Colon (tissue), 2 donors: ENCODE data around the gene TBX15.

Experiments
- FAIRE-seq: peaks from 2 replicates; lab custom pipeline; 2012; peaks lifted over from hg19 to GRCh38; lab: Jason Lieb, UNC
- donor health status: control.
- donor health status: control.

TBX15 gene

GRCh38 chr1:118890851-118891384 is 97.2 kb downstream of the TBX15 start:
- no peak for FAIRE-seq

- FAIRE-seq = no peak
Measured at GRCh38 chr1:118884946-118885345, 103.2 kb downstream of the TBX15 start.

- FAIRE-seq = no peak
Measured at GRCh38 chr1:118881751-118882150, 106.4 kb downstream of the TBX15 start.

- FAIRE-seq = no peak
Measured at GRCh38 chr1:118878661-118879060, 109.5 kb downstream of the TBX15 start.

GRCh38 chr1:118877668-118878396 is 110.3 kb downstream of the TBX15 start:
- no peak for FAIRE-seq

- no peak for FAIRE-seq
Measured at GRCh38 chr1:118871582-118872171, 116.5 kb downstream of the TBX15 start.

GRCh38 chr1:118868387-118868786 is 119.8 kb downstream of the TBX15 start:
- no peak for FAIRE-seq

- no peak for FAIRE-seq
Measured at GRCh38 chr1:118866330-118866729, 121.8 kb downstream of the TBX15 start.

- no peak for FAIRE-seq
Measured at GRCh38 chr1:118863688-118864087, 124.5 kb downstream of the TBX15 start.

- FAIRE-seq = no peak
Measured at GRCh38 chr1:118862755-118863154, 125.4 kb downstream of the TBX15 start.

GRCh38 chr1:118861216-118861615 is 126.9 kb downstream of the TBX15 start:
- no peak for FAIRE-seq

GRCh38 chr1:118859999-118860398 is 128.1 kb downstream of the TBX15 start:
- no peak for FAIRE-seq

- no peak for FAIRE-seq
Measured at GRCh38 chr1:118846443-118846842, 141.7 kb downstream of the TBX15 start.

GRCh38 chr1:118842452-118843201 is 145.5 kb downstream of the TBX15 start:
- no peak for FAIRE-seq

GRCh38 chr1:118841521-118841920 is 146.6 kb downstream of the TBX15 start:
- no peak for FAIRE-seq
